ENCODE results near the gene MTUS2. TPM values are rescaled to one million over a fixed set of nuclear protein-coding genes. Genes with fewer than 3 reads are reported as not detected.

MTUS2 gene
- total RNA-seq, 4 donors from 2014 or later, result 0.20 to 1.6 (median 0.25) TPM; not detected in 1

DNA sequence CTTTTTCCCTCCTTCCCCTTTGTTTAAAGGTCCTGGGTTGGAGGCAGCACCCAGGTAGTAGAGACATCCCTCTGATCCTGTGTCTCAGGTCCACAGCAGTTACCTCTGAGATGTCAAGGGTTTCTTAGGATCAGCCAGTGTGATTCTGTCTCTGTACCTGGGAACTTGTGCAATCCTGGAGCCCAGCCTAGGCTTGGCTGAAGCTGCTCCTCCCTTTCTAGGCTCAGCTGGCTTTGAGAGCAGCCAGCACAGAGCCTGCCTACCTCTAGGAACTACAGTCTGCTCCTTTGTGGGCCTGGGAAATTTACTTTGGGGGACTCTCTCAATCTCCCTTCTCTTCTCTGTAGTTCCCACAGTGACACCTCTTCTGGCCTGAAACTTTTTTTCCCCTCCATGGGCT, 171.6 kb downstream of the MTUS2 start:
- Histone ChIP-seq H3K36me3 (no peaks in the 10 kb centered on the region), H3K27ac (no peak overlapping the region), H3K4me1 (no peaks in the 10 kb centered on the region), H3K9me3 (no peaks in the 10 kb centered on the region), H3K4me3 (no peak overlapping the region), H3K27me3 (no peaks in the 10 kb centered on the region)
- TF ChIP-seq, protein P1, sequence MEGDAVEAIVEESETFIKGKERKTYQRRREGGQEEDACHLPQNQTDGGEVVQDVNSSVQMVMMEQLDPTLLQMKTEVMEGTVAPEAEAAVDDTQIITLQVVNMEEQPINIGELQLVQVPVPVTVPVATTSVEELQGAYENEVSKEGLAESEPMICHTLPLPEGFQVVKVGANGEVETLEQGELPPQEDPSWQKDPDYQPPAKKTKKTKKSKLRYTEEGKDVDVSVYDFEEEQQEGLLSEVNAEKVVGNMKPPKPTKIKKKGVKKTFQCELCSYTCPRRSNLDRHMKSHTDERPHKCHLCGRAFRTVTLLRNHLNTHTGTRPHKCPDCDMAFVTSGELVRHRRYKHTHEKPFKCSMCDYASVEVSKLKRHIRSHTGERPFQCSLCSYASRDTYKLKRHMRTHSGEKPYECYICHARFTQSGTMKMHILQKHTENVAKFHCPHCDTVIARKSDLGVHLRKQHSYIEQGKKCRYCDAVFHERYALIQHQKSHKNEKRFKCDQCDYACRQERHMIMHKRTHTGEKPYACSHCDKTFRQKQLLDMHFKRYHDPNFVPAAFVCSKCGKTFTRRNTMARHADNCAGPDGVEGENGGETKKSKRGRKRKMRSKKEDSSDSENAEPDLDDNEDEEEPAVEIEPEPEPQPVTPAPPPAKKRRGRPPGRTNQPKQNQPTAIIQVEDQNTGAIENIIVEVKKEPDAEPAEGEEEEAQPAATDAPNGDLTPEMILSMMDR (IDR thresholded peaks at IDR 0.05 in 4 of 5, conservative IDR thresholded peaks at IDR 0.05 in 1 of 5), result no peak
- no peak for TF ChIP-seq POLR2A (IDR thresholded peaks at IDR 0.05)
- ATAC-seq (no peak), DNase-seq (no peak)
- in situ Hi-C loops (cut with MboI; ENCODE audit: low sequenced_read_pairs in 4 of 4), result no loop called here
- intact Hi-C loops (cut with DNase I; ENCODE audit: low total_unique reads), result no loop called here

DNA sequence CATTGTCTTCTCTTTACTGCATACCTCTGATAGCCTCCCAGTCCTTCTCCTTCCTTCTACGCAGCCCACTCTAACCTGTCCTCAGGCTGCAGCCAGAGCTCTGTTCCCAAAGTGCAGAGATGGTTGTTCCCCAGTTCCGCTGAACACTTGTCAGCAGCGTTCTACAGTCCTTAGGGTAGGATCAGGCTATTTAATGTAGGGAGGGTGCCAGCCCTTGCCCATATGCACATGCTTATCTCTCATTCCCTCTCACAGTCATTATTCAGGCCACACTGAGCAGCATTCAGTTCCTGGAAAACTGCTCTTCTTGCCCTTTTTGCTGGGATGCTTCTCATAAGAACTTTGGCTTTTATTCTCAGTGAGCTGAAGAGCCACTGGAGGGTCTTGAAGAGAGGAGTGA, 180.7 kb downstream of the MTUS2 start:
- H3K4me3 ChIP-seq, result no peak overlapping the region
- H3K36me3 ChIP-seq, result no peaks in the 10 kb centered on the region
- intact Hi-C loops (cut with DNase I; ENCODE audit: low total_unique reads) (no loop called here), in situ Hi-C loops (cut with MboI; ENCODE audit: low sequenced_read_pairs in 4 of 4) (no loop called here)
- no peaks in the 10 kb centered on the region for H3K9me3 ChIP-seq
- no peaks in the 10 kb centered on the region for H3K4me1 ChIP-seq
- DNase-seq, result no peak
- no peak for TF ChIP-seq POLR2A (IDR thresholded peaks at IDR 0.05)
- TF ChIP-seq, protein P1 (IDR thresholded peaks at IDR 0.05 in 4 of 5, conservative IDR thresholded peaks at IDR 0.05 in 1 of 5), result no peak
- no peak for ATAC-seq
- H3K27ac ChIP-seq, result no peak overlapping the region
- no peaks in the 10 kb centered on the region for H3K27me3 ChIP-seq

DNA sequence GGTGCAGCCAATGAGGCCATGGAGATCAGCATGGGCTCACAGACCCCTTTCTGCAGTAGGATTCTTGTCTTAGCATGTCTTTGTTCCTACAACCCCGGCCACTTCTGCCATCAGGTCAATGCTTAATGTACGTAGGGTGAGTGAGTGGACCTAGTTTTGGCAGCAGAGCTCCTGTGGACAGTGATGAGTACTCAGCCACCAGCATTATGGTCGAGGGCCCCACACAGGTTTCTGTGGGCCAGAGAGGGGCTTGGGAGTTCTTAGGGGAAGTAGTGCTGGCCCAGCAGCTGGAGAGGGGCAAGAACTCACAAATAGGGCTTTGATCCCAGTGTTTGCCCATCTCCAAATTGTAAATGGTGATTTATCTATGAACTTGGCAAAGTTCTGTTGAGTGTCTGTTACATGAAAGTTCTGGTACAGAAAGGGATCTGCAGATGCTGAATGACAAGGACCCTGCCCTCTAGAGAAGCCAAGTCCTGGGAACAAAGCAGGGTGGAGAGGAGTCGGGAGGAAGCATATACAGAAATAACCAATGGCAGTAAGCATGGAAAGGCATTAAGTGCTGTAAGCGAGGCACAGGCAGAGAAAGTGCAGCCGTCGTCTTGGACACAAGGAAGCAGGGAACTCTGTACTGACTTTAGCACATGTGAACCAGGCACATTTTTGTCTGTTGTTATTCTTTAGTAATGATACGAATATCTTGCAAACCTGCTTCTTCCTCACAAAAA, 185.1 kb downstream of the MTUS2 start:
- H3K27me3 ChIP-seq, result no peaks in the 10 kb centered on the region
- H3K36me3 ChIP-seq, result no peaks in the 10 kb centered on the region
- H3K9me3 ChIP-seq, result no peaks in the 10 kb centered on the region
- no peak overlapping the region for H3K4me3 ChIP-seq
- DNase-seq (no peak), ATAC-seq (no peak)
- H3K27ac ChIP-seq, result no peak overlapping the region
- intact Hi-C loops (cut with DNase I; ENCODE audit: low total_unique reads) (no loop called here), in situ Hi-C loops (cut with MboI; ENCODE audit: low sequenced_read_pairs in 4 of 4) (no loop called here)
- no peak for TF ChIP-seq POLR2A (IDR thresholded peaks at IDR 0.05)
- TF ChIP-seq, protein P1 (IDR thresholded peaks at IDR 0.05 in 4 of 5, conservative IDR thresholded peaks at IDR 0.05 in 1 of 5), result no peak
- H3K4me1 ChIP-seq, result no peaks in the 10 kb centered on the region

DNA sequence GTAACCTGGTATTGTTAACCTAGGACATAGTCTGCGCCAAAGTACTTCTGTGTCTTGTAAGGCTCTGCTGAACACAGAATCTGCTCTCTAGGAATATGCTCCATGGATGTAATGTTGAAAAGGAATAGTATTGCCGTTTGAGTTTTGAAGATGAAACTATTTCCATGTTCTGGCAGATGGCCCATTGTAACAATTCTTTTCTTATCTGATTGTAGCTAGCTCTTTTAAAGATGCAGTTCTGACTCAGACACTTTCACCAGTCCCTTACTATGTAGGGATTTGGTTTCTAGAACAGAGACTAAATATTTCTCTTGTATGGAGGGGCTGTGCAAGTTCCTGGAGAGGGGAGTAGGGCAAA, 185.6 kb downstream of the MTUS2 start:
- H3K36me3 ChIP-seq, result no peaks in the 10 kb centered on the region
- DNase-seq (no peak), ATAC-seq (no peak)
- intact Hi-C loops (cut with DNase I; ENCODE audit: low total_unique reads), result no loop called here
- H3K9me3 ChIP-seq, result no peaks in the 10 kb centered on the region
- in situ Hi-C loops (cut with MboI; ENCODE audit: low sequenced_read_pairs in 4 of 4), result no loop called here
- no peaks in the 10 kb centered on the region for H3K27me3 ChIP-seq
- no peaks in the 10 kb centered on the region for H3K4me1 ChIP-seq
- no peak overlapping the region for H3K27ac ChIP-seq
- no peak overlapping the region for H3K4me3 ChIP-seq
- TF ChIP-seq POLR2A (IDR thresholded peaks at IDR 0.05), result no peak
- TF ChIP-seq, protein P1 (IDR thresholded peaks at IDR 0.05 in 4 of 5, conservative IDR thresholded peaks at IDR 0.05 in 1 of 5), result no peak

DNA sequence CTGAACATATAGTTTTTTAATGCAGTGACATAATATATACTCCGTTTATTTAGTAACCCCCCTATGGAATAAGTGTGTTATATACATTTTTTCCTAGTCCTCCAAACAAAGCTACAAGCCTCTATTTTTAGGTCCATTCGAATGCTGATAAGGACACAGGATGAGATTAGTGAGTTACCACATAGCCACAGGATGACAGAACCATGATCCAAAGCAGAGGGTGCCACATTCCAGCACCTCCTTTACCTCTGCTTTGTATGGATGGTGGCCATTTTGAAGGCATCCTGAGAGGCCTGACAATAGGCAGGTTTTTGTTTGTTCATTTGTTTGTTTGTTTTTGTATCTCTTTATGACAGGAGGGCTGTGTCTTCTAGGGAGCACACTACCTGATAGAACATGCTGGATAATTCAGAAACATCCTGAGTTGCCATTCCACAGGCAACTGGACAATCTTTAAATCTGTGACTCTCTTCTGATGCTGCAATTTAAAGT, 186.3 kb downstream of the MTUS2 start:
- in situ Hi-C loops (cut with MboI; ENCODE audit: low sequenced_read_pairs in 4 of 4) (no loop called here), intact Hi-C loops (cut with DNase I; ENCODE audit: low total_unique reads) (no loop called here)

More for the DNA sequence above, 186.3 kb downstream of the MTUS2 start:
- no peak overlapping the region for H3K27ac ChIP-seq
- TF ChIP-seq, protein P1 (IDR thresholded peaks at IDR 0.05 in 4 of 5, conservative IDR thresholded peaks at IDR 0.05 in 1 of 5), result no peak
- no peak for TF ChIP-seq POLR2A (IDR thresholded peaks at IDR 0.05)
- no peaks in the 10 kb centered on the region for H3K4me1 ChIP-seq
- no peaks in the 10 kb centered on the region for H3K9me3 ChIP-seq
- DNase-seq (no peak), ATAC-seq (no peak)
- no peak overlapping the region for H3K4me3 ChIP-seq
- H3K27me3 ChIP-seq, result no peaks in the 10 kb centered on the region
- no peaks in the 10 kb centered on the region for H3K36me3 ChIP-seq

Data from gastrocnemius medialis (tissue), 4 donors.